Activated naive CD4-positive, alpha-beta T cell treated with anti-CD3 and anti-CD28 coated beads for 36 hours (primary cell): ENCODE data around the gene MCEMP1. TPM values are rescaled to one million over a fixed set of nuclear protein-coding genes. Genes with fewer than 3 reads are reported as not detected.

Source experiments
- CTCF ChIA-PET: fragments of 350-600 bp; sonication (Branson Sonifier 250); formaldehyde crosslinking; loops from one replicate; lab custom pipeline; 2021; ENCODE audit warnings: antibody characterized with exemption; lab: Charles Lee
- DNase-seq: peaks from one replicate; pipeline ENCODE4 v3.0.0-alpha.2; 2020
- H3K27ac Mint-ChIP-seq: one replicate; pipeline ENCODE4 v1.8.0; 2021; ENCODE audit warnings: mild to moderate bottlenecking, mixed read lengths
- H3K27me3 Mint-ChIP-seq: one replicate; pipeline ENCODE4 v1.8.0; 2021; ENCODE audit warnings: low read depth, mixed read lengths
- H3K36me3 Mint-ChIP-seq: one replicate; pipeline ENCODE4 v1.8.0; 2021; ENCODE audit warnings: low read depth, mixed read lengths
- H3K4me1 Mint-ChIP-seq: one replicate; pipeline ENCODE4 v1.8.0; 2021; ENCODE audit warnings: low read depth, mixed read lengths
- H3K4me3 Mint-ChIP-seq: one replicate; pipeline ENCODE4 v1.8.0; 2021; ENCODE audit warnings: mild to moderate bottlenecking, moderate library complexity, mixed read lengths
- H3K9me3 Mint-ChIP-seq: one replicate; pipeline ENCODE4 v1.8.0; 2021; ENCODE audit warnings: mixed read lengths
- intact Hi-C: fragments of 100-400 bp; cut with micrococcal nuclease; formaldehyde crosslinking; loops from one replicate; pipeline ENCODE4 v1.15.1; 2023
- total RNA-seq, 2 experiments: library from RNA; stranded (reverse); gene quantifications; one replicate each; pipeline ENCODE4 v1.2.3, GENCODE V29; 2021

MCEMP1 gene
- total RNA-seq, 2 experiments from 2014 or later = not detected

- Mint-ChIP-seq H3K36me3 (no peaks in the 10 kb centered on the region), H3K9me3 (no peaks in the 10 kb centered on the region), H3K27me3 (no peaks in the 10 kb centered on the region), H3K27ac (no peak overlapping the region), H3K4me1 (peaks cover 48% of the 10 kb centered on the region), H3K4me3 (no peak overlapping the region)
- intact Hi-C loops = loop anchor here (1.0 kb wide), 4 partner anchors 23 to 103 kb away; no protein-coding TSS in a partner anchor
- no peak for DNase-seq
- CTCF ChIA-PET = no interaction called here
Measured at GRCh38 chr19:7704280-7705060, 27.6 kb downstream of the MCEMP1 start.

DNA sequence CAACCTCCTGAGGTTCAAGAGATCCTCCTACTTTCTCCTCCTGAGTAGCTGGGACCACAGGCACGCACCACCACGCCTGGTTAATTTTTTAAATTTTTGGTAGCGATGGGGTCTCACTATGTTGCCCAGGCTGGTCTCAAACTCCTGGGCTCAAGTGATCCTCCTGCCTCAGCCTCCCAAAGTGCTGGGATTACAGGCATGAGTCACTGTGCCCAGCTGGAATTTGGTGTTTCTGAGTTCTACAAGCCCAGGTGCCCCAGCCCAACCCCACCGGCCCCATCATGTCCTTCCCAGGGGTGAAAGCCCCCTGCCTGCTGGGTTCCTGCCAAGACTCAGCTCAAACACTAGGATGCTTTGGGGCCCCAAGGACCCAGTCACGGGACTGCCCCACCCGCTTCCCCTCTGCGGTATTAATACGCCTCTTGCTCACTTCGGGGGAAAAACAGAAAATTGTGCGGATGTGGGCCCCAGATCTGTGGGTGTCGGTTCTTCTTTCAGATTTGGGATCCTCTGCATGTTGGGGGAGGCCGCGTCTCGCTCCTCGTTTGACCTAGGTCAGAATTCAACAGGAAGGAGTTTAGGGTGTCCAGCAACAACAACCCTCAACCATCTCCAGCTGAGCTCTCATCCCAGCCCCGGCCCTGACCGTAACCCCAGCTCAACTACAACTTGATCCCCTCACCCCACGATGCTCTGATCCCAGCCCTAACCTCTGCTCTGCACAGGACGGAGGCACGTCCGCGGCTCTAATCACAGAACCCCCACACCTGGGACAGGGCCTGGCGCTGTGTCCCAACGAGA is 28.7 kb downstream of the MCEMP1 start:
- Mint-ChIP-seq H3K27ac (peak overlapping the region; percentile 67), H3K27me3 (no peaks in the 10 kb centered on the region), H3K4me1 (peaks cover 45% of the 10 kb centered on the region), H3K4me3 (peak overlapping the region; percentile 54), H3K9me3 (no peaks in the 10 kb centered on the region), H3K36me3 (no peaks in the 10 kb centered on the region)
- DNase-seq = peak; percentile 94
- intact Hi-C loops = loop anchor here (1.0 kb wide), 4 partner anchors 24 to 102 kb away; no protein-coding TSS in a partner anchor
- CTCF ChIA-PET = interaction anchor here (1.0 kb wide), 2 partner anchors 24 to 77 kb away, joined by 3 read pairs; partner anchors contain the start of genes PET100 and XAB2

- H3K4me1 Mint-ChIP-seq = peaks cover 47% of the 10 kb centered on the region
- no peaks in the 10 kb centered on the region for H3K27me3 Mint-ChIP-seq
- H3K36me3 Mint-ChIP-seq = no peaks in the 10 kb centered on the region
- H3K27ac Mint-ChIP-seq = no peak overlapping the region
- peak overlapping the region; percentile 54 for H3K4me3 Mint-ChIP-seq
- CTCF ChIA-PET = interaction anchor here (1.0 kb wide), 1 partner anchor 77 kb away, joined by 3 read pairs; the partner anchor contains the start of genes PET100 and XAB2
- intact Hi-C loops = no loop called here
- H3K9me3 Mint-ChIP-seq = no peaks in the 10 kb centered on the region
- no peak for DNase-seq
Measured at GRCh38 chr19:7706188-7706954, 29.5 kb downstream of the MCEMP1 start.

DNA sequence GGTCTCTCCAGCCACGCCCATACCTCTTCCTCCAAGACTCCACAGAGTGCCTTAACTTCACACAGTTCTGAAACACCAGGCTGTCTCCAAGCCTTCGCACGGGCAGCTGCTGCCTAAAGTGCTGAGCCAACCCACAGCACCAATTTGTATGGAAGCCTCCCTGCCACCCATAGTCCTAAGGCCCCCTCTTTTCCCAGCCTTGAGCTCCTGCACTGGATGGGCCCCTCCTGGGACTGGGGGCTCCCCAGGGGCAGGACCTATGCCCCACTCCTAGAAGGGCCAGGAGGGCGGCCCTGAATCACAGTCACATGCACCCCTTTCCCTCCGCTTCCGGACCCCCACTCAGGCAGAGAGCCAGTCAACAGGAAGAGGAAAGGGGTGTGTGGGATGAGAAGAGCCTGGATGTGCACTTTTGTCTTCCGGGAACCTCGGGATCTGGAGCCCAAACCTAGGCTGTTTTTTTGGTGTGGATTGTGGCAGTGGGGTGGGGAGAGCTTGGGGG is 30.1 kb downstream of the MCEMP1 start:
- CTCF ChIA-PET = no interaction called here
- no peaks in the 10 kb centered on the region for H3K36me3 Mint-ChIP-seq
- DNase-seq = no peak
- no peaks in the 10 kb centered on the region for H3K27me3 Mint-ChIP-seq
- intact Hi-C loops = no loop called here
- no peaks in the 10 kb centered on the region for H3K9me3 Mint-ChIP-seq
- no peak overlapping the region for H3K27ac Mint-ChIP-seq
- peaks cover 47% of the 10 kb centered on the region for H3K4me1 Mint-ChIP-seq
- no peak overlapping the region for H3K4me3 Mint-ChIP-seq

DNA sequence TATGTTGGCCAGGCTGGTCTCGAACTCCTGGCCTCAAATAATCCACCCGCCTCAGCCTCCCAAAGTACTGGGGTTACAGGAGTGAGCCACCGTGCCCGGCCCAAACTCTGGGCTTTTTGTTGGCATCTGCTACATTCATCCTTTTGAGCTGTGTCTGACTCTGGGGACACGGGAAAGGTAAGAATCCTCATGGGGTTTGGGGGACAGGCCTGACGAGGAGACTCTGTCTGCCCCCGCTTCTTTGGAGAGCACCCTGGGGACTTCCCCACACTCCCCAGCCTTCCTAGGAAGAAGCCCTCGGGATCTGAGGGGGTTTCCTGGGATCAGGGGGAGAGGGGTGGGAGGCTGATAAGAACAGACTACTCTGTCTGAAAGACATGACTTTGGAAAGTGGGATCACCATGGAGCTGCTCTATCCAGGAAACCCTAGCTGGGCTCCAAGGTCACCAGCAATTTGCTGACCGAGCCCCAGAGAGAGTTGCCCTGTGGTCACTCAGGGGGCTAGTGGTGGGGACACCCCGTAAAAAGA is 33.1 kb downstream of the MCEMP1 start:
- Mint-ChIP-seq H3K4me3 (no peak overlapping the region), H3K27me3 (no peaks in the 10 kb centered on the region), H3K9me3 (no peaks in the 10 kb centered on the region), H3K36me3 (no peaks in the 10 kb centered on the region), H3K4me1 (peaks cover 48% of the 10 kb centered on the region), H3K27ac (no peak overlapping the region)
- intact Hi-C loops = no loop called here
- CTCF ChIA-PET = no interaction called here
- no peak for DNase-seq

GRCh38 chr19:7710616-7711015 is 33.7 kb downstream of the MCEMP1 start:
- H3K27me3 Mint-ChIP-seq = no peaks in the 10 kb centered on the region
- no peak overlapping the region for H3K27ac Mint-ChIP-seq
- H3K9me3 Mint-ChIP-seq = peaks cover 2% of the 10 kb centered on the region
- peaks cover 43% of the 10 kb centered on the region for H3K4me1 Mint-ChIP-seq
- H3K4me3 Mint-ChIP-seq = no peak overlapping the region
- H3K36me3 Mint-ChIP-seq = no peaks in the 10 kb centered on the region
- intact Hi-C loops = no loop called here
- DNase-seq = no peak
- CTCF ChIA-PET = no interaction called here

DNA sequence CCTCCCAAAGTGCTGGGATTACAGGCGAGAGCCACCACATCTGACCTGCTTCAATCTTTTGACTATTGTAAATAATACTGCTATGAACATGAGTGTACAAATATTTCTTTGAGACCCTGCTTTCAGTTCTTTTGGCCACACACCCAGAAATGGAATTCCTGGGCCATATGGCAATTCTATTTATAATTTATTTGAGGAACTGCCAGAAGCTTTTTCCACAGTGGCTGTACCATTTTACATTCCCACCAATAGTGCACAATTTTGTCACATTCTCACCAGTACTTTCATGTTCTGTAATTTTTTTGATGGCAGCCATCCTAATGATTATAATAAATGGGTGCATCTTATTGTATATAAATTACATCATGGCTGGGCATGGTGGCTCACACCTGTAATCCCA is 38.8 kb downstream of the MCEMP1 start:
- H3K4me3 Mint-ChIP-seq = no peak overlapping the region
- H3K27ac Mint-ChIP-seq = no peak overlapping the region
- intact Hi-C loops = no loop called here
- H3K36me3 Mint-ChIP-seq = no peaks in the 10 kb centered on the region
- no peak for DNase-seq
- no peaks in the 10 kb centered on the region for H3K27me3 Mint-ChIP-seq
- H3K4me1 Mint-ChIP-seq = peaks cover 19% of the 10 kb centered on the region
- H3K9me3 Mint-ChIP-seq = peaks cover 8% of the 10 kb centered on the region
- CTCF ChIA-PET = no interaction called here

DNA sequence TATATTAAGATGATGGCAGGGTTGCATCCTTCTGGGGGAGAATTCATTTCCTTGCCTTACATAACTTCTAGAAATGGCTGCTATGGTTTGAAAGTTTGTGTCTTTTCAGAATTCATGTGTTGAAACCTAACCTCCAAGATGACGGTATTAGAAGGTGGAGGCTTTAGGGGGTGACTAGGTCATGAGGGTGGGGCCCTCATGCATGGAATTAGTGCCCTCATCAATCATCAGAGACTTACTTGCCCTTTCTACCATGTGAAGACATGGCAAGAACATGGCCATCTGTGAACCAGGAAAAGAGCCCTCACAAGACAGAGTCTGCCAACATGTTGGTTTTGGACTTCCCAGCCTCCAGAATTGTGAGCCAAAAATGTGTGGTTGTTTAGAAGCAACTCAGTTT is 39.9 kb downstream of the MCEMP1 start:
- Mint-ChIP-seq H3K4me1 (peaks cover 17% of the 10 kb centered on the region), H3K4me3 (no peak overlapping the region), H3K27me3 (no peaks in the 10 kb centered on the region), H3K27ac (no peak overlapping the region), H3K9me3 (peaks cover 8% of the 10 kb centered on the region), H3K36me3 (no peaks in the 10 kb centered on the region)
- CTCF ChIA-PET = no interaction called here
- DNase-seq = no peak
- intact Hi-C loops = no loop called here

- peaks cover 17% of the 10 kb centered on the region for H3K4me1 Mint-ChIP-seq
- H3K36me3 Mint-ChIP-seq = no peaks in the 10 kb centered on the region
- no peak overlapping the region for H3K27ac Mint-ChIP-seq
- intact Hi-C loops = no loop called here
- peaks cover 8% of the 10 kb centered on the region for H3K9me3 Mint-ChIP-seq
- DNase-seq = no peak
- no peak overlapping the region for H3K4me3 Mint-ChIP-seq
- no peaks in the 10 kb centered on the region for H3K27me3 Mint-ChIP-seq
- CTCF ChIA-PET = no interaction called here
Measured at GRCh38 chr19:7718668-7719067, 41.8 kb downstream of the MCEMP1 start.

DNA sequence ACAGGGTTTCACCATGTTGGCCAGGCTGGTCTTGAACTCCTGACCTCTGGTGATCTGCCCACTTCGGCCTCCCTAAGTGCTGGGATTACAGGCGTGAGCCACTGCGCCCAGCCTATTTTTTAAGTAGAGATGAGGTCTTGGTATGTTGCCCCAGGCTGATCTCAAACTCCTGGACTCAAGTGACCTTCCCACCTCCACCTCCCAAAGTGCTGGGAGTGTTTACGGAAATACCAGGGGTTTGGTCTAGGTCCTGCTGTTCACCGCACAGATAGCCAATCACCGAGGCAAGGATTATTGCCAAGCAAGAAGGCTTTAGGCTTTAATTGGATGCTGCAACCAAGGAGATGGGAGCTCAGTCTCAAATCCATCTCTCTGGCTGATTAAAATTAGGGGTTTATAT is 43.5 kb downstream of the MCEMP1 start:
- no peaks in the 10 kb centered on the region for H3K36me3 Mint-ChIP-seq
- H3K4me1 Mint-ChIP-seq = peaks cover 4% of the 10 kb centered on the region
- intact Hi-C loops = no loop called here
- no peaks in the 10 kb centered on the region for H3K27me3 Mint-ChIP-seq
- H3K27ac Mint-ChIP-seq = no peak overlapping the region
- H3K4me3 Mint-ChIP-seq = no peak overlapping the region
- CTCF ChIA-PET = no interaction called here
- no peak for DNase-seq
- H3K9me3 Mint-ChIP-seq = peaks cover 6% of the 10 kb centered on the region

DNA sequence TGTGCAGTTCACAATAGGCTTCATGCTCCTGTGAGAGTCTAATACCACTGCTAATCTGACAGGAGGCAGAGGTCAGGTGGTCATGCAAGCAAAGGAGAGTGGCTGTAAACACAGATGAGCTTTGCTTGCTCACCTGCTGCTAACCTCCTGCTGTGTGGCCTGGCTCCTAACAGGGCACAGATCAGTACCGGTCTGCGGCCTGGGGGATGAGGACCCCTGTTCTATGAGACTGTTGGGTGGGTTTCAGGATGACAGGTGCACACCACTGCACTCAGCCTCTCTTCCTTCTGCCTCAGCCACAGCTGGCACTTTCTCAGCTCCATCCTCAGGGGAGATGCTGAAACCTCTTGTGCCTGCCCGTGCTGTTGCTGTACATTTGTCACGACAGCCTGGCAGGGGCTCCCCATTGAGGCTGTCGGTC is 45.4 kb downstream of the MCEMP1 start:
- Mint-ChIP-seq H3K27ac (no peak overlapping the region), H3K9me3 (no peaks in the 10 kb centered on the region), H3K4me3 (no peak overlapping the region), H3K4me1 (peaks cover 4% of the 10 kb centered on the region), H3K36me3 (no peaks in the 10 kb centered on the region), H3K27me3 (peaks cover 4% of the 10 kb centered on the region)
- DNase-seq = no peak
- CTCF ChIA-PET = no interaction called here
- intact Hi-C loops = no loop called here

GRCh38 chr19:7725791-7726190 is 48.9 kb downstream of the MCEMP1 start:
- Mint-ChIP-seq H3K9me3 (no peaks in the 10 kb centered on the region), H3K4me1 (peaks cover 9% of the 10 kb centered on the region), H3K27ac (no peak overlapping the region), H3K27me3 (peaks cover 35% of the 10 kb centered on the region), H3K4me3 (no peak overlapping the region), H3K36me3 (no peaks in the 10 kb centered on the region)
- DNase-seq = no peak
- intact Hi-C loops = no loop called here
- CTCF ChIA-PET = interaction anchor here (1.1 kb wide), 1 partner anchor 56 kb away, joined by 6 read pairs; no protein-coding TSS in a partner anchor
